HCT116 (cell line): ENCODE measurements around the gene LRIF1.

Source experiments
- EZH2 ChIP-seq: fragments of 200-600 bp; sonication (generic); IDR thresholded peaks from 2 replicates; pipeline ENCODE4 v1.6.1; 2017; ENCODE audit warnings: antibody characterized with exemption, mixed run types
- TF ChIP-seq, protein P1 (sequence below), 3 experiments: fragments of 200-600 bp in 1 of 3; sonication (generic) in 1 of 3; IDR thresholded peaks in 2 of 3; conservative IDR thresholded peaks in 1 of 3; 2 replicates each; pipeline ENCODE4 v1.5.1; 2012 to 2017; ENCODE audit warnings: low read depth in 2 of 3, low read length in 2 of 3, antibody characterized with exemption in 1 of 3, borderline replicate concordance in 1 of 3, control low read depth in 1 of 3, mild to moderate bottlenecking in 1 of 3, mixed read lengths in 1 of 3, mixed run types in 1 of 3, moderate library complexity in 1 of 3; ENCODE audit not compliant: insufficient read depth in 1 of 3

DNA sequence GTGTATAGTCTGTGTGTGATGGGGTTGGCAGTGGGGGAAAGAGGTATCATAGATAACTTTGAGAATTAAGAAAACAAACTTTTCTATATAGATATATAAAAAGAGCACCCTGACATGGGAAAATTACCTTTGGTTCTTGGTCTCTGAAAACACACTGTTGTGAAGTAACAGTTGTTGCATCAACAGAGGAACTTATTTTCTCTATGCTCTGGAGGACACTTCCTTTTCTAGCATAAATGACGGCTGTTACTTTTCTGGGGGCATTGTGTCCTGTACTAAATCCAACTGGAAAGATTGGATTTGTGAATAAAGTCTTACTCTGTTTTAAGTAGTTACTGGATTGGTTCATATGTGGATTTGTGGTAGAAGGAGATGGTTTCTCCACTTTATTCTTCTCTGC is 12.6 kb downstream of the LRIF1 start:
- TF ChIP-seq, protein P1, sequence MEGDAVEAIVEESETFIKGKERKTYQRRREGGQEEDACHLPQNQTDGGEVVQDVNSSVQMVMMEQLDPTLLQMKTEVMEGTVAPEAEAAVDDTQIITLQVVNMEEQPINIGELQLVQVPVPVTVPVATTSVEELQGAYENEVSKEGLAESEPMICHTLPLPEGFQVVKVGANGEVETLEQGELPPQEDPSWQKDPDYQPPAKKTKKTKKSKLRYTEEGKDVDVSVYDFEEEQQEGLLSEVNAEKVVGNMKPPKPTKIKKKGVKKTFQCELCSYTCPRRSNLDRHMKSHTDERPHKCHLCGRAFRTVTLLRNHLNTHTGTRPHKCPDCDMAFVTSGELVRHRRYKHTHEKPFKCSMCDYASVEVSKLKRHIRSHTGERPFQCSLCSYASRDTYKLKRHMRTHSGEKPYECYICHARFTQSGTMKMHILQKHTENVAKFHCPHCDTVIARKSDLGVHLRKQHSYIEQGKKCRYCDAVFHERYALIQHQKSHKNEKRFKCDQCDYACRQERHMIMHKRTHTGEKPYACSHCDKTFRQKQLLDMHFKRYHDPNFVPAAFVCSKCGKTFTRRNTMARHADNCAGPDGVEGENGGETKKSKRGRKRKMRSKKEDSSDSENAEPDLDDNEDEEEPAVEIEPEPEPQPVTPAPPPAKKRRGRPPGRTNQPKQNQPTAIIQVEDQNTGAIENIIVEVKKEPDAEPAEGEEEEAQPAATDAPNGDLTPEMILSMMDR (IDR thresholded peaks at IDR 0.05 in 2 of 3, conservative IDR thresholded peaks at IDR 0.05 in 1 of 3; ENCODE audit: borderline replicate concordance in 1 of 3, insufficient read depth in 1 of 3, low read depth in 2 of 3, low read length in 2 of 3), result no peak
- no peak for TF ChIP-seq EZH2
